ENCODE results near the gene LGALS8. TPM values are rescaled to one million over a fixed set of nuclear protein-coding genes. Genes with fewer than 3 reads are reported as not detected.

Gene LGALS8
- total RNA-seq, 1 experiment from 2014 or later: 30.7 TPM

GRCh38 chr1:236502579-236502971 is 21.2 kb upstream of the LGALS8 start:
- H3K9ac ChIP-seq (ENCODE audit: low read length): peak overlapping the region; percentile 55
- BruUV-seq (replicated peaks): no TSS peak
- no peaks in the 10 kb centered on the region for H3K36me3 ChIP-seq (ENCODE audit: control insufficient read depth in 1 of 2, insufficient read depth in 2 of 2, low read length in 2 of 2)
- H3K79me2 ChIP-seq (ENCODE audit: insufficient read depth, low read length): no peaks in the 10 kb centered on the region
- DNase-seq (ENCODE audit: low read depth, low spot score): no peak
- RAD21 ChIA-PET (ENCODE audit: low non-redundant PET in 1 of 2, low total read pairs in 2 of 2, uncharacterized antibody in 2 of 2, unreplicated experiment in 2 of 2): no interaction called here
- POLR2A ChIA-PET: no interaction called here
- no peaks in the 10 kb centered on the region for H3K27me3 ChIP-seq (ENCODE audit: insufficient read depth, low read length)
- H3K4me3 ChIP-seq (replicated peaks in 1 of 2; ENCODE audit: low read depth in 1 of 2, low read length in 2 of 2): peak overlapping the region in 1 of 2 experiments; percentile 60; a peak in 2 of 4 replicates
- peaks cover 17 to 21% of the 10 kb centered on the region in 2 experiments for H3K4me1 ChIP-seq (ENCODE audit: control insufficient read depth in 1 of 2, insufficient read depth in 2 of 2, low read length in 2 of 2)
- H2AFZ ChIP-seq (ENCODE audit: low read depth, low read length, poor library complexity, severe bottlenecking): peak overlapping the region; percentile 100
- H3K4me2 ChIP-seq (ENCODE audit: low read length): peak overlapping the region; percentile 97
- H3K9me3 ChIP-seq (ENCODE audit: control insufficient read depth in 1 of 2, insufficient read depth in 1 of 2, low read depth in 1 of 2, low read length in 2 of 2): no peaks in the 10 kb centered on the region
- H3K27ac ChIP-seq (ENCODE audit: low read depth, low read length): peak overlapping the region; percentile 56; the same call in 1 of the 2 replicates
- CTCF ChIA-PET: no interaction called here
- ATAC-seq: peak; percentile 41
- TF ChIP-seq POLR2A (IDR thresholded peaks at IDR 0.05; ENCODE audit: borderline replicate concordance, extremely low read depth, insufficient read depth, insufficient read length): no peak
- peak; percentile 63; the same call in 1 of the 2 replicates for TF ChIP-seq CBX3 (IDR thresholded peaks at IDR 0.05; ENCODE audit: low read depth)
- TF ChIP-seq MAX (IDR thresholded peaks at IDR 0.05): peak; percentile 52
- H4K20me1 ChIP-seq (ENCODE audit: insufficient read depth): no peaks in the 10 kb centered on the region
- no peaks in the 10 kb centered on the region for H3K9me2 ChIP-seq (ENCODE audit: insufficient read depth)
- intact Hi-C loops (cut with micrococcal nuclease): no loop called here

DNA sequence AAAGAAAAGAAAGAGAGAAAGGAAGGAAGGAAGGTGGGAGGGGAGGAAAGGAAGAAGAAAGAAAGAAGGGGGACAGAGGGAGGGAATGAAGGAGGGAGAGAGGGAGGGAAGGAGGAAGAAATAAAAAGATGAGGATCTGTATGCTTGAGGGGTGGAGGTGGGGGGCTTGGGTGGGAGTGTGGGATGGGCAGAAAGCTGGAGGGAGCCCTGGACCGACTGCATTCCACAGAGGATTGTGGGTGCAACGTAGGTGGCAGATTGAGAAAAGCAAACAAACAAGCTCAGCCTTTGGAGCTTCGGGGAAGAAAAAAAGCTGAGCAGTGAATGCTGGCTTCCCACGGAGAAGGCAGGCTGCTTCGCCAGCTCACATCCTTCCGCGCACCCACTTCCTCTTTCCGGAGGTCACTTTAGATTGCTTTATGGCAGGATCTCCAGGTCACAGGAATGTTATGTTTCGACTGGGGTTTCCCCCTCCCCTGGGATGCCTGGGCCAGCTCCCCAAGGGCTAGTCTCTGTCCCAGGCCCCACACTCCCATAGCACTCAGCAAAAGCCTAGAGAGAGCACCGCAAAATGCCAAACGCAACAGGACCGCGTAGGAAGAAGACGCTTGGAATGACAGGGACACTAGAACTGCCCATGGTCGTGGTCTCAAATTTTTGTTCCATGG is 20.7 kb upstream of the LGALS8 start:
- DNase-seq (ENCODE audit: low read depth, low spot score): peak; percentile 36
- no TSS peak for BruUV-seq (replicated peaks)
- peak; percentile 81 for ATAC-seq
- ChIA-PET POLR2A (interaction anchor here (1.0 kb wide), 1 partner anchor 21 kb away, joined by 3 read pairs; the partner anchor contains the start of gene LGALS8), RAD21 (ENCODE audit: low non-redundant PET in 1 of 2, low total read pairs in 2 of 2, uncharacterized antibody in 2 of 2, unreplicated experiment in 2 of 2) (interaction anchor here in 1 of 2 experiments (1.1 kb wide), 1 partner anchor 29 kb away, joined by 3 read pairs; no protein-coding TSS in a partner anchor), CTCF (no interaction called here)
- TF ChIP-seq JUND (IDR thresholded peaks at IDR 0.05) (0 out of 2 replicates have a peak, but pooled peaks have one; percentile 1), SRF (IDR thresholded peaks at IDR 0.05; ENCODE audit: low read depth) (no peak), EGR1 (IDR thresholded peaks at IDR 0.05; ENCODE audit: low read depth) (0 out of 2 replicates have a peak, but pooled peaks have one; percentile 23), POLR2AphosphoS5 (IDR thresholded peaks at IDR 0.05; ENCODE audit: low read depth, low read length) (peak; percentile 44; the same call in 1 of the 2 replicates), SP1 (IDR thresholded peaks at IDR 0.05; ENCODE audit: low read depth) (peak; percentile 19; the same call in 1 of the 2 replicates), ELF1 (IDR thresholded peaks at IDR 0.05; ENCODE audit: borderline replicate concordance, low read depth) (0 out of 2 replicates have a peak, but pooled peaks have one; percentile 32), TCF7L2 (IDR thresholded peaks at IDR 0.05; ENCODE audit: borderline replicate concordance, extremely low read depth, insufficient read depth, insufficient read length) (no peak), ZNF274 (IDR thresholded peaks at IDR 0.05; ENCODE audit: low read depth, low read length) (no peak), SIN3A (IDR thresholded peaks at IDR 0.05; ENCODE audit: low read depth) (no peak), MAX (IDR thresholded peaks at IDR 0.05) (0 out of 2 replicates have a peak, but pooled peaks have one; percentile 10)
- TF ChIP-seq, protein P1, sequence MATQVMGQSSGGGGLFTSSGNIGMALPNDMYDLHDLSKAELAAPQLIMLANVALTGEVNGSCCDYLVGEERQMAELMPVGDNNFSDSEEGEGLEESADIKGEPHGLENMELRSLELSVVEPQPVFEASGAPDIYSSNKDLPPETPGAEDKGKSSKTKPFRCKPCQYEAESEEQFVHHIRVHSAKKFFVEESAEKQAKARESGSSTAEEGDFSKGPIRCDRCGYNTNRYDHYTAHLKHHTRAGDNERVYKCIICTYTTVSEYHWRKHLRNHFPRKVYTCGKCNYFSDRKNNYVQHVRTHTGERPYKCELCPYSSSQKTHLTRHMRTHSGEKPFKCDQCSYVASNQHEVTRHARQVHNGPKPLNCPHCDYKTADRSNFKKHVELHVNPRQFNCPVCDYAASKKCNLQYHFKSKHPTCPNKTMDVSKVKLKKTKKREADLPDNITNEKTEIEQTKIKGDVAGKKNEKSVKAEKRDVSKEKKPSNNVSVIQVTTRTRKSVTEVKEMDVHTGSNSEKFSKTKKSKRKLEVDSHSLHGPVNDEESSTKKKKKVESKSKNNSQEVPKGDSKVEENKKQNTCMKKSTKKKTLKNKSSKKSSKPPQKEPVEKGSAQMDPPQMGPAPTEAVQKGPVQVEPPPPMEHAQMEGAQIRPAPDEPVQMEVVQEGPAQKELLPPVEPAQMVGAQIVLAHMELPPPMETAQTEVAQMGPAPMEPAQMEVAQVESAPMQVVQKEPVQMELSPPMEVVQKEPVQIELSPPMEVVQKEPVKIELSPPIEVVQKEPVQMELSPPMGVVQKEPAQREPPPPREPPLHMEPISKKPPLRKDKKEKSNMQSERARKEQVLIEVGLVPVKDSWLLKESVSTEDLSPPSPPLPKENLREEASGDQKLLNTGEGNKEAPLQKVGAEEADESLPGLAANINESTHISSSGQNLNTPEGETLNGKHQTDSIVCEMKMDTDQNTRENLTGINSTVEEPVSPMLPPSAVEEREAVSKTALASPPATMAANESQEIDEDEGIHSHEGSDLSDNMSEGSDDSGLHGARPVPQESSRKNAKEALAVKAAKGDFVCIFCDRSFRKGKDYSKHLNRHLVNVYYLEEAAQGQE (IDR thresholded peaks at IDR 0.05; ENCODE audit: low read depth): no peak
- H3K9me3 ChIP-seq (ENCODE audit: control insufficient read depth in 1 of 2, insufficient read depth in 1 of 2, low read depth in 1 of 2, low read length in 2 of 2): no peaks in the 10 kb centered on the region
- no peaks in the 10 kb centered on the region for H3K36me3 ChIP-seq (ENCODE audit: control insufficient read depth in 1 of 2, insufficient read depth in 2 of 2, low read length in 2 of 2)
- intact Hi-C loops (cut with micrococcal nuclease): no loop called here
- H3K9ac ChIP-seq (ENCODE audit: low read length): peak overlapping the region; percentile 55
- H2AFZ ChIP-seq (ENCODE audit: low read depth, low read length, poor library complexity, severe bottlenecking): peak overlapping the region; percentile 100
- H3K27ac ChIP-seq (ENCODE audit: low read depth, low read length): peak overlapping the region; percentile 56
- H3K9me2 ChIP-seq (ENCODE audit: insufficient read depth): no peaks in the 10 kb centered on the region
- H4K20me1 ChIP-seq (ENCODE audit: insufficient read depth): no peaks in the 10 kb centered on the region
- H3K27me3 ChIP-seq (ENCODE audit: insufficient read depth, low read length): no peaks in the 10 kb centered on the region
- H3K4me1 ChIP-seq (ENCODE audit: control insufficient read depth in 1 of 2, insufficient read depth in 2 of 2, low read length in 2 of 2): peaks cover 17 to 21% of the 10 kb centered on the region in 2 experiments
- peak overlapping the region; percentile 97 for H3K4me2 ChIP-seq (ENCODE audit: low read length)
- peak overlapping the region; percentile 39 to 60 for H3K4me3 ChIP-seq (replicated peaks in 1 of 2; ENCODE audit: low read depth in 1 of 2, low read length in 2 of 2)
- no peaks in the 10 kb centered on the region for H3K79me2 ChIP-seq (ENCODE audit: insufficient read depth, low read length)
